Choroid plexus epithelial cell (primary cell): ENCODE measurements around the gene MTSS2.

Source experiments
- DNase-seq: peaks from one replicate; pipeline ENCODE4 v3.0.0-alpha.2; 2010; ENCODE audit warnings: low read depth
- H3K4me3 ChIP-seq: 2 replicates; pipeline ENCODE4 v1.5.1; 2011; ENCODE audit warnings: low read depth, mild to moderate bottlenecking, control low read depth, low read length, moderate library complexity
- CTCF ChIP-seq: conservative IDR thresholded peaks from 2 replicates; pipeline ENCODE4 v1.5.1; 2011; ENCODE audit warnings: low read depth, mild to moderate bottlenecking, control low read depth, inconsistent platforms, low read length, moderate library complexity

The MTSS2 gene

GRCh38 chr16:70713824-70714223 is 28.0 kb upstream of the MTSS2 start:
- DNase-seq: no peak
- TF ChIP-seq CTCF: no peak
- H3K4me3 ChIP-seq: no peak overlapping the region

GRCh38 chr16:70713342-70713741 is 27.5 kb upstream of the MTSS2 start:
- no peak overlapping the region for H3K4me3 ChIP-seq
- TF ChIP-seq CTCF: no peak
- no peak for DNase-seq

- no peak for TF ChIP-seq CTCF
- H3K4me3 ChIP-seq: no peak overlapping the region
- no peak for DNase-seq
Measured at GRCh38 chr16:70712942-70713341, 27.1 kb upstream of the MTSS2 start.

GRCh38 chr16:70712359-70712758 is 26.5 kb upstream of the MTSS2 start:
- no peak for TF ChIP-seq CTCF
- no peak overlapping the region for H3K4me3 ChIP-seq
- no peak for DNase-seq

- TF ChIP-seq CTCF: no peak
- no peak for DNase-seq
- no peak overlapping the region for H3K4me3 ChIP-seq
Measured at GRCh38 chr16:70711211-70712031, 25.6 kb upstream of the MTSS2 start.

- no peak for DNase-seq
- TF ChIP-seq CTCF: no peak
- H3K4me3 ChIP-seq: no peak overlapping the region
Measured at GRCh38 chr16:70710422-70711210, 24.8 kb upstream of the MTSS2 start.
